Testis (tissue), 2 donors: Measurements from ENCODE around the gene PRIMPOL.

ENCODE experiments used
- POLR2A ChIP-seq: fragments of 450-650 bp; IDR thresholded peaks from one replicate; pipeline ENCODE4 v1.6.1; 2017; ENCODE audit warnings: antibody characterized with exemption, mild to moderate bottlenecking, moderate library complexity
- TF ChIP-seq, protein P1 (sequence below), 3 experiments: fragments of 450-650 bp in 2 of 3; fragments of 200-600 bp in 1 of 3; sonication (generic) in 1 of 3; IDR thresholded peaks; one replicate each; pipeline ENCODE4 v1.5.1; 2016 to 2019; ENCODE audit warnings: antibody characterized with exemption in 3 of 3, mild to moderate bottlenecking in 2 of 3, moderate library complexity in 1 of 3

DNA sequence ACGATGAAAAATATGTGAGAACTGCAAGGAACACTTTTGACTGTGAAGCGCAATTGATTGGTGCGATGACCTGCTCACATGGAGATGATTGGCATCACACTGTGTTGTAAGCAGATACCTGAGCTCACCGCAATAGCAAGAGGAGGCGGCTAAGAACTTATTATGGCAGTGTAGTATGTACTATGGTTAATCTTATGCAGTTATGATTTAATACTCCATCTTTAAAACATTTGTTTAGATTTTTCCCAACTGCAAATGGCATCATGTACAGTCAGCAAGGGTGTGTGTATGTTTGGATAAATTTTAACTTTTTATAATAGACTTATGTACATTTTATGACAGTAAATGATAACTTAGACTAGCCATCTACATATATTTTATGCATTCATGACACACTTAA, 25.5 kb downstream of the PRIMPOL start:
- TF ChIP-seq, protein P1, sequence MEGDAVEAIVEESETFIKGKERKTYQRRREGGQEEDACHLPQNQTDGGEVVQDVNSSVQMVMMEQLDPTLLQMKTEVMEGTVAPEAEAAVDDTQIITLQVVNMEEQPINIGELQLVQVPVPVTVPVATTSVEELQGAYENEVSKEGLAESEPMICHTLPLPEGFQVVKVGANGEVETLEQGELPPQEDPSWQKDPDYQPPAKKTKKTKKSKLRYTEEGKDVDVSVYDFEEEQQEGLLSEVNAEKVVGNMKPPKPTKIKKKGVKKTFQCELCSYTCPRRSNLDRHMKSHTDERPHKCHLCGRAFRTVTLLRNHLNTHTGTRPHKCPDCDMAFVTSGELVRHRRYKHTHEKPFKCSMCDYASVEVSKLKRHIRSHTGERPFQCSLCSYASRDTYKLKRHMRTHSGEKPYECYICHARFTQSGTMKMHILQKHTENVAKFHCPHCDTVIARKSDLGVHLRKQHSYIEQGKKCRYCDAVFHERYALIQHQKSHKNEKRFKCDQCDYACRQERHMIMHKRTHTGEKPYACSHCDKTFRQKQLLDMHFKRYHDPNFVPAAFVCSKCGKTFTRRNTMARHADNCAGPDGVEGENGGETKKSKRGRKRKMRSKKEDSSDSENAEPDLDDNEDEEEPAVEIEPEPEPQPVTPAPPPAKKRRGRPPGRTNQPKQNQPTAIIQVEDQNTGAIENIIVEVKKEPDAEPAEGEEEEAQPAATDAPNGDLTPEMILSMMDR (IDR thresholded peaks at IDR 0.05) = no peak
- TF ChIP-seq POLR2A = no peak
